Mesothelial cell of epicardium (in vitro differentiated cells): Measurements from ENCODE around the gene TMUB1. TPM values are rescaled to one million over a fixed set of nuclear protein-coding genes. Genes with fewer than 3 reads are reported as not detected.

Source experiments
- DNase-seq, 2 experiments: peaks; one replicate each; pipeline ENCODE4 v3.0.0; 2021; ENCODE audit warnings: low spot score in 2 of 2; ENCODE audit not compliant: unreplicated experiment in 2 of 2
- H3K27ac Mint-ChIP-seq: 2 replicates; pipeline ENCODE4 v1.8.0; 2021; ENCODE audit warnings: mixed read lengths
- H3K27me3 Mint-ChIP-seq: 2 replicates; pipeline ENCODE4 v1.8.0; 2021; ENCODE audit warnings: low read depth, mixed read lengths
- H3K36me3 Mint-ChIP-seq: 2 replicates; pipeline ENCODE4 v1.8.0; 2021; ENCODE audit warnings: mixed read lengths
- H3K4me1 Mint-ChIP-seq: 2 replicates; pipeline ENCODE4 v1.8.0; 2021; ENCODE audit warnings: mixed read lengths
- H3K4me3 Mint-ChIP-seq: 2 replicates; pipeline ENCODE4 v1.8.0; 2021; ENCODE audit warnings: mild to moderate bottlenecking, moderate library complexity, mixed read lengths
- H3K9me3 Mint-ChIP-seq: 2 replicates; pipeline ENCODE4 v1.8.0; 2021; ENCODE audit warnings: mixed read lengths
- total RNA-seq: library from RNA; stranded (reverse); gene quantifications from 3 replicates; pipeline ENCODE4 v1.2.1, GENCODE V29; 2021
- TF ChIP-seq, protein P1 (sequence below): fragments of 200-600 bp; sonication (generic); IDR thresholded peaks from one replicate; pipeline ENCODE4 v1.5.0; 2021; ENCODE audit warnings: antibody characterized with exemption; ENCODE audit not compliant: unreplicated experiment

TMUB1 gene
- total RNA-seq, 1 donor from 2014 or later = 34.7 TPM

DNA sequence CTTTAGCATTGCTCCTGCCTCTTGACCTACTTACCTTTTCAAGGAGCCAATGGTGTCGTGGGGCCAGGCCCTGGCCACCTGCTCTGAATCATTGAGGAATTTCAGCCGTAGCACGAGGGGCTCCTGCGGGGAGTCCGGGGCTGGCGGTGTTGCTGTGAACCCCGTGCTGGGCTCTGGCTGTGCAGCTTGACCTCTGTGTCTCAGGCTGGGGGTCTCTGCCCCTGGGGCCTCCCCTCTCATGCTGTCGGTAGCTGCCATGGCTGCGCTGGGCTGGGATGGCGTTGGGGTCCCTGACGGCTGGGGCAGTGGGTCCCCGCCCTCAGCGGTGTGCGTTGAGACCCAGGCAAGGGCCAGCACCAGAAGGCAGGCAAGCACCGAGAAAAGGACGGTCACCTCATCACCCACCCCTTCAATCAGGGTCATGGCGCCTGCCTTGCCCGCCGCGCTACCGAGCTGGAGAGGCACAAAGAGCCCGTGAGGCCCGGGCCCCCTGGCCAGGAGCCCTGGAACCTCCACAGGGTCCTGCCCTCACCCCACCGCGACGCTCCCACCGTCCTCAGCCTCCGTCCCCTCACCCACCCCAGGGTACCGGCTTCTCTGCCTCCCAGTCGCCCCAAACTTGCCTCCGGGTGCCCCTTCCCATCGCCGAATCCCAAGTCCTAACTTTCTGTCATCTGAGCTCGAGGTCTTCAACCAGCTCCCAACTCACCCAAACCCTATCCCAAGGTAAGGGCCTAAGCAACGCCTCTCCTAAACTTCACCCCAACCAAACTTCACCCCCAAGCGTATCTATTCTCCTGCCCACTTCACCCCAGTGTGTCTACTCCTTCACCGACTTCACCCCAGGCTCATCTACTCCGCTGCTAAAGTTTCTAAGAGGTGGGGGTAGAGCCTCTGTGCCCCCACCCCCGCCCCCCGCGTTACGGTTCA lies 887 bp downstream of the TMUB1 start:
- peaks cover 46% of the 10 kb centered on the region for H3K4me1 Mint-ChIP-seq
- peak overlapping the region; percentile 72 for H3K4me3 Mint-ChIP-seq
- DNase-seq = no peak
- no peaks in the 10 kb centered on the region for H3K27me3 Mint-ChIP-seq
- no peaks in the 10 kb centered on the region for H3K36me3 Mint-ChIP-seq
- TF ChIP-seq, protein P1, sequence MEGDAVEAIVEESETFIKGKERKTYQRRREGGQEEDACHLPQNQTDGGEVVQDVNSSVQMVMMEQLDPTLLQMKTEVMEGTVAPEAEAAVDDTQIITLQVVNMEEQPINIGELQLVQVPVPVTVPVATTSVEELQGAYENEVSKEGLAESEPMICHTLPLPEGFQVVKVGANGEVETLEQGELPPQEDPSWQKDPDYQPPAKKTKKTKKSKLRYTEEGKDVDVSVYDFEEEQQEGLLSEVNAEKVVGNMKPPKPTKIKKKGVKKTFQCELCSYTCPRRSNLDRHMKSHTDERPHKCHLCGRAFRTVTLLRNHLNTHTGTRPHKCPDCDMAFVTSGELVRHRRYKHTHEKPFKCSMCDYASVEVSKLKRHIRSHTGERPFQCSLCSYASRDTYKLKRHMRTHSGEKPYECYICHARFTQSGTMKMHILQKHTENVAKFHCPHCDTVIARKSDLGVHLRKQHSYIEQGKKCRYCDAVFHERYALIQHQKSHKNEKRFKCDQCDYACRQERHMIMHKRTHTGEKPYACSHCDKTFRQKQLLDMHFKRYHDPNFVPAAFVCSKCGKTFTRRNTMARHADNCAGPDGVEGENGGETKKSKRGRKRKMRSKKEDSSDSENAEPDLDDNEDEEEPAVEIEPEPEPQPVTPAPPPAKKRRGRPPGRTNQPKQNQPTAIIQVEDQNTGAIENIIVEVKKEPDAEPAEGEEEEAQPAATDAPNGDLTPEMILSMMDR = no peak
- H3K27ac Mint-ChIP-seq = peak overlapping the region; percentile 41
- H3K9me3 Mint-ChIP-seq = no peaks in the 10 kb centered on the region

- H3K4me3 Mint-ChIP-seq = peak overlapping the region; percentile 72
- TF ChIP-seq, protein P1 = no peak
- no peaks in the 10 kb centered on the region for H3K36me3 Mint-ChIP-seq
- DNase-seq = no peak
- peaks cover 46% of the 10 kb centered on the region for H3K4me1 Mint-ChIP-seq
- H3K9me3 Mint-ChIP-seq = no peaks in the 10 kb centered on the region
- H3K27me3 Mint-ChIP-seq = no peaks in the 10 kb centered on the region
- H3K27ac Mint-ChIP-seq = peak overlapping the region; percentile 61
These were observed 1.9 kb downstream of the TMUB1 start for GRCh38 chr7:151081170-151082101.

GRCh38 chr7:151080522-151081169 lies 2.6 kb downstream of the TMUB1 start, which contains the start of gene FASTK:
Gene FASTK (minus strand): TSS chr7:151080809. CDS start chr7:151080766, 43 bp downstream.
- DNase-seq = peak; percentile 75 to 87
- TF ChIP-seq, protein P1 = no peak
- Mint-ChIP-seq H3K27me3 (no peaks in the 10 kb centered on the region), H3K36me3 (peaks cover 5% of the 10 kb centered on the region), H3K4me1 (peaks cover 43% of the 10 kb centered on the region), H3K4me3 (peak within 1 kb of the TSS; percentile 72), H3K27ac (peak within 1 kb of the TSS; percentile 83), H3K9me3 (no peaks in the 10 kb centered on the region)

- H3K36me3 Mint-ChIP-seq = peaks cover 7% of the 10 kb centered on the region
- DNase-seq = no peak
- H3K9me3 Mint-ChIP-seq = no peaks in the 10 kb centered on the region
- peaks cover 37% of the 10 kb centered on the region for H3K4me1 Mint-ChIP-seq
- TF ChIP-seq, protein P1 = no peak
- H3K27ac Mint-ChIP-seq = peak overlapping the region; percentile 83
- peak overlapping the region; percentile 71 for H3K4me3 Mint-ChIP-seq
- H3K27me3 Mint-ChIP-seq = no peaks in the 10 kb centered on the region
These were observed 3.2 kb downstream of the TMUB1 start for GRCh38 chr7:151080067-151080521.
